Omental fat pad (tissue), 4 donors: ENCODE data around the gene S1PR3. TPM values are rescaled to one million over a fixed set of nuclear protein-coding genes. Genes with fewer than 3 reads are reported as not detected.
A peak's percentile ranks its signal among the peaks of the same experiment; 100 is the strongest.

ENCODE experiments used
- ATAC-seq: fragments of 150-250 bp; one replicate; pipeline ENCODE4 v1.9.1; 2016; ENCODE audit warnings: mild to moderate bottlenecking, moderate library complexity; ENCODE audit not compliant: low FRiP score
- DNase-seq: peaks from one replicate; pipeline ENCODE4 v3.0.0-alpha.2; 2019; ENCODE audit warnings: low spot score
- CTCF ChIP-seq, 3 donors: fragments of 450-650 bp; IDR thresholded peaks; one replicate each; pipeline ENCODE4 v1.5.1; 2016 to 2017; ENCODE audit warnings: antibody characterized with exemption in 3 of 3, mild to moderate bottlenecking in 3 of 3, moderate library complexity in 2 of 3
- total RNA-seq, 4 donors: library from RNA; depleted of rRNA; stranded (reverse); fragments of >200 nt; gene quantifications; one replicate each; pipeline ENCODE4 v1.1.0, GENCODE V29; 2016

S1PR3 gene
- total RNA-seq, 4 donors from 2014 or later = 19.0 to 61.7 (median 30.1) TPM

GRCh38 chr9:89011683-89012082 is 20.4 kb downstream of the S1PR3 start:
- no peak for DNase-seq
- ATAC-seq = no peak

DNA sequence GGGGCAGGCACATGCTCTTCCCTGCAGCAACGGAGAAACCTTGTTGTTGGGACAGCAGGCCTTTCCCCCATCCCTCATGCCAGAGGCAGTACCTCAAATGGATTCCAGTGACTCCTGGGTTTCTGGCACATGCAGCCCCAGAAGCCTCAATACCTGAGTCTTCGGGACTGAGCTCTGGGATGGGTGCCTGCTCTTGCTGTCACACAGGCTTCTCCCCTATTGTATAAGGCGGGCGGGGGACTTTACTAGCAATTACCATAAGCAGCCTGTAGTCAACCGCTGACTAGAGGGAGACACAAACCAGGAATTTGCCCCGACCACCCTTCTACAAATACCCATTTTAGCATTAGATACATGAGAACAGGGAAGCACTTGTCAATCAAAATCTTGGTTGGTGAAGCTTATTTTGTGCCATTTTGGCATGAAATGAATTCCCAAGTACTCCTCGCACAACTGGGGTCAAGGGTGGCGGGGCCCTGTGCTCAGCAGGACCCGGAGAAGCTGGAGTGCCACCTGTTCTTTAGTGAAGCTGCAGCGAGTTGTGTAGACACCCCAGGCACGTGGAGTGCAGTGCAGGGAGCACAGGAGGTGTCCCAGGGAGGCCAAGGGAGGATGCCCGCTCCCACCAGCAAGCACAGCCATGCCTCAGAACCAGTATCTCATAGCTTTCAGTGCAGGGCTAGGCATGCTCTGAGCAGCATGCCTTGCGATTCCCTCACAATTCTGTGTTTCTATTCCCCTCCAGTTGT is 21.2 kb downstream of the S1PR3 start:
- TF ChIP-seq CTCF (IDR thresholded peaks at IDR 0.05) = no peak

More at GRCh38 chr9:89011683-89012082, 20.4 kb downstream of the S1PR3 start:
- TF ChIP-seq CTCF (IDR thresholded peaks at IDR 0.05) = no peak

DNA sequence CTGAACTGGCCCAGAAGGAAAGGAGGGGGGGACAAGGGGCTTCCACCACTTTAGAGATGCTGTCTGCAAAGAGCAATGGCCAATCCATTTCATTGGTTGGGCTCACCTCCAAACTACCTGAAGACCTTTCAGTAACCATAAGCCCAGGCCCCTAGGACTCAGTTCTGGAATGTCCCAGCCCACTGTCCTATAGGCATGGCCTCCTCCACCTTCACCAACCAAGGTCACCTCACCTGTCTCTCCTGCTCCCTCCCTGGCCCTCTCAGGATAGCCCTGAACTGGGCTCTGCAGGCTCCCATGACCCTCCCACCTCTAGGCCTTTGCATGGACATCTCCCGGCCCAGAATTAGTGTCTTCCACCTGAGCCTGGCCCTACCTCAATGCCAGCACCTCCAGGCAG is 22.4 kb downstream of the S1PR3 start:
- ATAC-seq (no peak), DNase-seq (no peak)
- no peak for TF ChIP-seq CTCF (IDR thresholded peaks at IDR 0.05)

More for the DNA sequence above, 21.2 kb downstream of the S1PR3 start:
- ATAC-seq = no peak
- DNase-seq = no peak

DNA sequence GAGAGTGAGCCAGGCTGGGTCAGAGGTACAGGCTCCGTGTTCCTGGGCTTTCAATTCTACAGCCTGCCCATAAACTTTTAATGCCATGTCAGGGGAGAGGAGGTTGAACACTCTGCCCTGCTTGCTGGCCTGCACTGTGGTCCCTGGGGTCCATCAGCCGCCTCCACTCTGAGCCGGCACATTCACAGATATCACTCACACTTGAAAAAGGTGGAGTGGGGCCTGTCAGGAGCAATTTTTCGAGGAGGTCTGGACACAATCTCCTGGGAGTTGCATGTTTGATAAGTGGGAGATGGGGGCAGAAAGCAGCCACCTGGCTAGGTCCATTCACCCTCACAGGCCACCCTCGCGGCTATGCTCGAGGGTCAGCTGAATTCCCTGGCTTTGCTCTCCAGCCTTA is 22.9 kb downstream of the S1PR3 start:
- no peak for TF ChIP-seq CTCF (IDR thresholded peaks at IDR 0.05)
- no peak for ATAC-seq
- DNase-seq = no peak

DNA sequence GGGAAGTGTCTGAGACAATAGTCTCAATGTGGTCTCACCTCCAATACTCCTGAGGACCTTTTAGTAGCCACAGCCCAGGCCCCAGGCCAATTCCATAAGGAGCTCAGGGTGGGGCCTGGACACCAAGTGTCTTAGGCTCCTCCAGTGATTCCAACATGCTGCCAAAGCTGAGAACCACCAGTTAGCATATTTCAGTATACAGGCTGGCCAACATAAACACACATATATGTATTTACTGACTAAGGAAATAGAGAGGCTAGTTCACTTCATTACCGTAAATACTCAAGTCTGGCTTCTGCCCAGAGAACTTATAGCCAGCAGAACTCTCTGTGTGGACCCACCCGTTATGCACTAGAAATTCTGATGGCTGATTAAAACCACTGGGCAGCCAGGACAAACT is 24.1 kb downstream of the S1PR3 start:
- TF ChIP-seq CTCF (IDR thresholded peaks at IDR 0.05) = no peak
- ATAC-seq = no peak
- no peak for DNase-seq

DNA sequence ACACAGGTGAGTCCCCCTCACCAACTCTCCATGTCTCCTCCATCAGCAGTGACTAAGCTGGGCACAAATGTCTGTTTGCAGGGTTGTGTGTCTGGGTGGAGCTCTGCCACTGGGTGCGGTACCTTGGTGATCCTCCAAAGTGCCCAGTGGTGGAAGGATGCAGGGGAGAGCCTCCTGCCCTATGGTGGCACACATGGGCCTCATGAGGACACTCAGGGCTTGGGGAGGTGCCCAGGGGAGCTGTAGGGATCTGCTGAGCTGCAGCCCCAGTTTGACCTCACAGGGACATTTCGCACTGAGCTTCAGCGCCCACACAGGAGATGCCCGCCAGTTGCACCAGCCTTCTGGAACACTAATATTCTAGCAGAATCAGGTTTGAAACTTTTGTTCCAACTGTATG is 29.5 kb downstream of the S1PR3 start:
- TF ChIP-seq CTCF (IDR thresholded peaks at IDR 0.05) = no peak
- ATAC-seq (no peak), DNase-seq (no peak)

GRCh38 chr9:89021154-89021803 is 30.0 kb downstream of the S1PR3 start:
- DNase-seq (no peak), ATAC-seq (peak; percentile 83)

More at GRCh38 chr9:89021154-89021803, 30.0 kb downstream of the S1PR3 start:
- TF ChIP-seq CTCF (IDR thresholded peaks at IDR 0.05) = no peak
